Measurements from ENCODE around the gene BCR. TPM values are rescaled to one million over a fixed set of nuclear protein-coding genes. Genes with fewer than 3 reads are reported as not detected.

Gene BCR
- total and polyA plus RNA-seq, 2 donors from 2014 or later = 45.0 to 97.7 TPM

- Histone ChIP-seq H3K4me3 (ENCODE audit: low read length in 3 of 3) (no peak overlapping the region), H3K9me3 (ENCODE audit: control insufficient read depth in 2 of 3, insufficient read depth in 1 of 3, low read length in 3 of 3) (no peaks in the 10 kb centered on the region), H3K27me3 (ENCODE audit: control insufficient read depth, insufficient read depth, low read length) (no peaks in the 10 kb centered on the region), H3K36me3 (ENCODE audit: control insufficient read depth in 2 of 3, insufficient read depth in 3 of 3, low read length in 3 of 3) (no peaks in the 10 kb centered on the region), H3K9ac (ENCODE audit: low read length in 3 of 3) (no peak overlapping the region), H3K27ac (ENCODE audit: low read depth in 2 of 2, low read length in 2 of 2) (no peak overlapping the region), H3K4me1 (ENCODE audit: control insufficient read depth in 2 of 3, insufficient read depth in 2 of 3, low read depth in 1 of 3, low read length in 3 of 3) (peaks cover 0 to 41% (median 31%) of the 10 kb centered on the region in 3 donors)
- DNase-seq (no peak), FAIRE-seq (no peak)
- intact Hi-C loops (cut with DNase I) = no loop called here
- TF ChIP-seq CTCF (IDR thresholded peaks at IDR 0.05; ENCODE audit: borderline replicate concordance, extremely low read depth, insufficient read depth) = no peak
These were observed 33.4 kb downstream of the BCR start for GRCh38 chr22:23213581-23214334.

DNA sequence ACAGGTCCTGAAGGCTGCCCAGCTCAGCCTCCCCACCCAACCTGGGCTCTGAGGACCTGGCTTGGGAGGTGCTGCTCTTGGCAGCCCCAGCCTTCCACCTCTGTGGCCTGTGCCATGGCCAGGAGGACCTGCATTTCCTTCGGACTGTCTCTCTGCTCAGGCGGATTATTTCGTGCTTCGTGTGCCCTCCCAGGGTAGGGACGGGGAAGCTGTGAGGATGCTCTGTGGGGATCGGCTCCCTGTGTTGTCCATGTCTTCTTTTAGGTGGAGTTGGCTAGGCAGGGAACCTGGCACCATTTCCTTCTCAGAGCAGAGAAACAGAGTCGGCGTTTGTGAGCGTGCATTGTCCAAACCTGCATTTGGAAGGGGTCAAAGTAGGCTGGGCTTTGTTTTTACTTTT lies 34.1 kb downstream of the BCR start:
- H3K9me3 ChIP-seq (ENCODE audit: control insufficient read depth in 2 of 3, insufficient read depth in 1 of 3, low read length in 3 of 3) = no peaks in the 10 kb centered on the region
- intact Hi-C loops (cut with DNase I) = no loop called here
- DNase-seq (peak in 1 of 5 donors; percentile 51), FAIRE-seq (no peak)
- no peaks in the 10 kb centered on the region for H3K27me3 ChIP-seq (ENCODE audit: control insufficient read depth, insufficient read depth, low read length)
- peaks cover 0 to 48% (median 38%) of the 10 kb centered on the region in 3 donors for H3K4me1 ChIP-seq (ENCODE audit: control insufficient read depth in 2 of 3, insufficient read depth in 2 of 3, low read depth in 1 of 3, low read length in 3 of 3)
- no peaks in the 10 kb centered on the region for H3K36me3 ChIP-seq (ENCODE audit: control insufficient read depth in 2 of 3, insufficient read depth in 3 of 3, low read length in 3 of 3)
- no peak overlapping the region for H3K9ac ChIP-seq (ENCODE audit: low read length in 3 of 3)
- no peak overlapping the region for H3K27ac ChIP-seq (ENCODE audit: low read depth in 2 of 2, low read length in 2 of 2)
- no peak for TF ChIP-seq CTCF (IDR thresholded peaks at IDR 0.05; ENCODE audit: borderline replicate concordance, extremely low read depth, insufficient read depth)
- no peak overlapping the region for H3K4me3 ChIP-seq (ENCODE audit: low read length in 3 of 3)

- peak in 1 of 5 donors; percentile 54 for DNase-seq
- TF ChIP-seq CTCF (IDR thresholded peaks at IDR 0.05; ENCODE audit: borderline replicate concordance, extremely low read depth, insufficient read depth) = no peak
- H3K4me1 ChIP-seq (ENCODE audit: control insufficient read depth in 2 of 3, insufficient read depth in 2 of 3, low read depth in 1 of 3, low read length in 3 of 3) = peaks cover 0 to 59% (median 49%) of the 10 kb centered on the region in 3 donors
- no peak overlapping the region for H3K9ac ChIP-seq (ENCODE audit: low read length in 3 of 3)
- no peak overlapping the region for H3K4me3 ChIP-seq (ENCODE audit: low read length in 3 of 3)
- peak overlapping the region; percentile 13 to 71 for H3K27ac ChIP-seq (ENCODE audit: low read depth in 2 of 2, low read length in 2 of 2)
- no peaks in the 10 kb centered on the region for H3K27me3 ChIP-seq (ENCODE audit: control insufficient read depth, insufficient read depth, low read length)
- no peak for FAIRE-seq
- H3K9me3 ChIP-seq (ENCODE audit: control insufficient read depth in 2 of 3, insufficient read depth in 1 of 3, low read length in 3 of 3) = no peaks in the 10 kb centered on the region
- intact Hi-C loops (cut with DNase I) = no loop called here
- no peaks in the 10 kb centered on the region for H3K36me3 ChIP-seq (ENCODE audit: control insufficient read depth in 2 of 3, insufficient read depth in 3 of 3, low read length in 3 of 3)
These were observed 35.3 kb downstream of the BCR start for GRCh38 chr22:23215294-23216241.
